OCI-LY1 (cell line): ENCODE measurements around the gene POU4F3.

Experiments used
- EZH2 ChIP-seq: fragments of 200-600 bp; sonication (generic), shearing (Covaris generic); IDR thresholded peaks from 2 replicates; pipeline ENCODE4 v1.8.0; 2017; ENCODE audit warnings: borderline replicate concordance, mixed run types, mild to moderate bottlenecking, antibody characterized with exemption, low read length, moderate library complexity, mixed read lengths
- TF ChIP-seq, protein P1 (sequence below): fragments of 200-600 bp; sonication (generic), shearing (Covaris generic); IDR thresholded peaks from 2 replicates; pipeline ENCODE4 v1.5.1; 2017; ENCODE audit warnings: mild to moderate bottlenecking, antibody characterized with exemption, low read length, moderate library complexity, mixed read lengths

GRCh38 chr5:146301626-146302025 is 37.0 kb upstream of the POU4F3 start:
- TF ChIP-seq EZH2 = no peak
- TF ChIP-seq, protein P1, sequence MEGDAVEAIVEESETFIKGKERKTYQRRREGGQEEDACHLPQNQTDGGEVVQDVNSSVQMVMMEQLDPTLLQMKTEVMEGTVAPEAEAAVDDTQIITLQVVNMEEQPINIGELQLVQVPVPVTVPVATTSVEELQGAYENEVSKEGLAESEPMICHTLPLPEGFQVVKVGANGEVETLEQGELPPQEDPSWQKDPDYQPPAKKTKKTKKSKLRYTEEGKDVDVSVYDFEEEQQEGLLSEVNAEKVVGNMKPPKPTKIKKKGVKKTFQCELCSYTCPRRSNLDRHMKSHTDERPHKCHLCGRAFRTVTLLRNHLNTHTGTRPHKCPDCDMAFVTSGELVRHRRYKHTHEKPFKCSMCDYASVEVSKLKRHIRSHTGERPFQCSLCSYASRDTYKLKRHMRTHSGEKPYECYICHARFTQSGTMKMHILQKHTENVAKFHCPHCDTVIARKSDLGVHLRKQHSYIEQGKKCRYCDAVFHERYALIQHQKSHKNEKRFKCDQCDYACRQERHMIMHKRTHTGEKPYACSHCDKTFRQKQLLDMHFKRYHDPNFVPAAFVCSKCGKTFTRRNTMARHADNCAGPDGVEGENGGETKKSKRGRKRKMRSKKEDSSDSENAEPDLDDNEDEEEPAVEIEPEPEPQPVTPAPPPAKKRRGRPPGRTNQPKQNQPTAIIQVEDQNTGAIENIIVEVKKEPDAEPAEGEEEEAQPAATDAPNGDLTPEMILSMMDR = no peak
